BLaER1 treated with 17β-estradiol and CSF1 and Interleukin-3, amounts not matched to agents 10 nM and 100 nM (cell line): ENCODE data around the gene STK32C.

Source experiments
- H3K27ac ChIP-seq, 11 experiments: shearing (Covaris generic); formaldehyde crosslinking; 2 replicates each; pipeline ENCODE4 v1.8.1; 2022
- H3K27me3 ChIP-seq, 11 experiments: shearing (Covaris generic); formaldehyde crosslinking; 2 replicates each; pipeline ENCODE4 v1.8.1; 2022
- H3K36me3 ChIP-seq, 11 experiments: shearing (Covaris generic); formaldehyde crosslinking; 2 replicates each; pipeline ENCODE4 v1.8.1; 2022
- H3K4me1 ChIP-seq, 10 experiments: shearing (Covaris generic); formaldehyde crosslinking; 2 replicates each; pipeline ENCODE4 v1.8.1; 2022
- H3K4me2 ChIP-seq, 11 experiments: shearing (Covaris generic); formaldehyde crosslinking; 2 replicates each; pipeline ENCODE4 v1.8.1; 2022
- H3K4me3 ChIP-seq, 10 experiments: shearing (Covaris generic); formaldehyde crosslinking; 2 replicates each; pipeline ENCODE4 v1.8.1; 2022
- H3K9ac ChIP-seq, 11 experiments: shearing (Covaris generic); formaldehyde crosslinking; 2 replicates each; pipeline ENCODE4 v1.8.1; 2022
- H3K9me3 ChIP-seq, 11 experiments: shearing (Covaris generic); formaldehyde crosslinking; replicated peaks in 1 of 11; 2 replicates each; pipeline ENCODE4 v1.8.1; 2022
- H4K20me1 ChIP-seq, 11 experiments: shearing (Covaris generic); formaldehyde crosslinking; 2 replicates each; pipeline ENCODE4 v1.8.1; 2022
- Cebpa-rat ChIP-seq, 11 experiments: shearing (Covaris generic); IDR thresholded peaks; 2 replicates each; pipeline ENCODE4 v1.8.1; 2022

The STK32C gene

GRCh38 chr10:132280646-132281074 is 27.1 kb downstream of the STK32C start:
- no peaks in the 10 kb centered on the region for H3K36me3 ChIP-seq
- H3K9ac ChIP-seq: no peak overlapping the region
- peaks cover 0 to 85% (median 68%) of the 10 kb centered on the region in 10 experiments; a peak in 16 of 20 replicates for H3K4me1 ChIP-seq
- H3K4me3 ChIP-seq: no peak overlapping the region
- H3K4me2 ChIP-seq: peak overlapping the region in 7 of 11 experiments; percentile 64 to 82 (median 70); a peak in 12 of 22 replicates
- peaks cover 0 to 69% (median 36%) of the 10 kb centered on the region in 11 experiments; a peak in 13 of 22 replicates for H4K20me1 ChIP-seq
- H3K9me3 ChIP-seq: no peaks in the 10 kb centered on the region
- no peak for TF ChIP-seq Cebpa-rat (IDR thresholded peaks at IDR 0.05)
- H3K27me3 ChIP-seq: peaks cover 0 to 26% (median 0%) of the 10 kb centered on the region in 11 experiments; a peak in 9 of 22 replicates
- no peak overlapping the region for H3K27ac ChIP-seq

DNA sequence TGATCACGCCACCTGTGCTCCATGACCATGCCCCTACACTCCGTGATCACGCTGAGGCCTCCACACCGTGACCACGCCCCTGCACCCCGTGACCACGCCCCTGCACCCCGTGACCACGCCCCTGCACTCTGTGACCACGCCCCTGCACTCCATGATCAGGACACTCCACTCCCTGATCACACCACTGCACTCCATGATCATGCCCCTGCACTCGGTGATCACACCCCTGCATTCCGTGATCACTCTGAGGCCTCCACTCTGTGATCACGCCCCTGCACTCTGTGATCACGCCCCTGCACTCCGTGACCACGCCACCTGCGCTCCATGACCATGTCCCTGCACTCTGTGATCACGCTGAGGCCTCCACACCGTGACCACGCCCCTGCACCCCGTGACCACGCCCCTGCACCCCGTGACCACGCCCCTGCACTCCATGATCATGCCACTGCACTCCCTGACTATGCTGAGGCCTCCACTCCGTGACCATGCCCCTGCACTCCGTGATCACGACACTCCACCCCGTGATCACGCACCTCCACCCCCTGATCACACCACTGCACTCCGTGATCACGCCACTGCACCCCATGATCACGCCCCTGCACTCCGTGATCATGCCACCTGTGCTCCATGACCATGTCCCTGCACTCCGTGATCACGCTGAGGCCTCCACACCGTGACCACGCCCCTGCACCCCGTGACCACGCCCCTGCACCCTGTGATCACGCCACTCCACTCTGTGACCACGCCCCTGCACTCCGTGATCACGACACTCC is 27.7 kb downstream of the STK32C start:
- Histone ChIP-seq H3K27ac (no peak overlapping the region), H3K36me3 (no peaks in the 10 kb centered on the region), H3K9me3 (no peaks in the 10 kb centered on the region), H3K27me3 (peaks cover 0 to 26% (median 0%) of the 10 kb centered on the region in 11 experiments; a peak in 9 of 22 replicates), H3K4me1 (peaks cover 0 to 87% (median 68%) of the 10 kb centered on the region in 10 experiments; a peak in 16 of 20 replicates), H3K4me2 (peak overlapping the region in 6 of 11 experiments; percentile 64 to 82 (median 70); a peak in 9 of 22 replicates), H4K20me1 (peaks cover 0 to 75% (median 38%) of the 10 kb centered on the region in 11 experiments; a peak in 14 of 22 replicates), H3K4me3 (no peak overlapping the region), H3K9ac (no peak overlapping the region)
- TF ChIP-seq Cebpa-rat (IDR thresholded peaks at IDR 0.05): no peak

- no peak for TF ChIP-seq Cebpa-rat (IDR thresholded peaks at IDR 0.05)
- Histone ChIP-seq H3K9me3 (no peaks in the 10 kb centered on the region), H3K4me3 (no peak overlapping the region), H3K27me3 (peaks cover 0 to 19% (median 0%) of the 10 kb centered on the region in 11 experiments; a peak in 9 of 22 replicates), H3K36me3 (no peaks in the 10 kb centered on the region), H3K4me1 (peaks cover 0 to 79% (median 68%) of the 10 kb centered on the region in 10 experiments; a peak in 16 of 20 replicates), H3K4me2 (peak overlapping the region in 9 of 11 experiments; percentile 4 to 83 (median 64); a peak in 17 of 22 replicates), H3K27ac (no peak overlapping the region), H3K9ac (no peak overlapping the region), H4K20me1 (peaks cover 0 to 77% (median 31%) of the 10 kb centered on the region in 11 experiments; a peak in 14 of 22 replicates)
These were observed 30.4 kb downstream of the STK32C start for GRCh38 chr10:132277311-132277741.

DNA sequence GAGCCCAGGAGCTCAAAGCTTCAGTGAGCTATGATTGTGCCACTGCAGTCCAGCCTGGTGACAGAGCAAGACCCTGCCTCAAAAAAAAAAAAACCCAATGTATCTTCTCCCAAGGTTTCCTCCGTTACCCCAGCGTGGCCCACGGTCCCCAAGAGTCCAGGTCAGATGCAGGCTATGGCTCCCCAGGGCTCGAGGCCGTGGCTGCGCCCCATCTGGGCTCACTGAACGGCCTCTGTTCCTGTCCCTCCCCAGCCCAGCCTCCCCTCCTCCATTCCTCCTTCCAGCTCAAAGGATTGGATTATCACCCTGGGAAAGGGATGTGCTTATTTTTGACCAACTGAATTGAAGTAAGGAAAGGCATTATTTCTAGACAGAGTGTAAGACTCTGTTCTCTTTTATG is 31.0 kb downstream of the STK32C start:
- no peak for TF ChIP-seq Cebpa-rat (IDR thresholded peaks at IDR 0.05)

GRCh38 chr10:132276179-132276675 is 31.5 kb downstream of the STK32C start:
- TF ChIP-seq Cebpa-rat (IDR thresholded peaks at IDR 0.05): no peak
- Histone ChIP-seq H3K36me3 (no peaks in the 10 kb centered on the region), H3K9ac (no peak overlapping the region), H3K4me2 (peak overlapping the region in 8 of 11 experiments; percentile 50 to 83 (median 66); a peak in 12 of 22 replicates), H3K4me3 (no peak overlapping the region), H3K4me1 (peaks cover 0 to 74% (median 60%) of the 10 kb centered on the region in 10 experiments; a peak in 16 of 20 replicates), H3K27me3 (peaks cover 0 to 8% (median 0%) of the 10 kb centered on the region in 11 experiments; a peak in 4 of 22 replicates), H3K9me3 (no peaks in the 10 kb centered on the region), H3K27ac (no peak overlapping the region), H4K20me1 (peaks cover 0 to 69% (median 27%) of the 10 kb centered on the region in 11 experiments; a peak in 13 of 22 replicates)

More for the DNA sequence above, 31.0 kb downstream of the STK32C start:
- Histone ChIP-seq H4K20me1 (peaks cover 0 to 74% (median 31%) of the 10 kb centered on the region in 11 experiments; a peak in 13 of 22 replicates), H3K27ac (no peak overlapping the region), H3K9ac (no peak overlapping the region), H3K36me3 (no peaks in the 10 kb centered on the region), H3K4me2 (peak overlapping the region in 8 of 11 experiments; percentile 50 to 83 (median 66); a peak in 14 of 22 replicates), H3K9me3 (no peaks in the 10 kb centered on the region), H3K27me3 (peaks cover 0 to 13% (median 0%) of the 10 kb centered on the region in 11 experiments; a peak in 8 of 22 replicates), H3K4me3 (no peak overlapping the region), H3K4me1 (peaks cover 0 to 78% (median 64%) of the 10 kb centered on the region in 10 experiments; a peak in 16 of 20 replicates)

- TF ChIP-seq Cebpa-rat (IDR thresholded peaks at IDR 0.05): no peak
- Histone ChIP-seq H3K27me3 (peaks cover 0 to 5% (median 0%) of the 10 kb centered on the region in 11 experiments; a peak in 2 of 22 replicates), H3K4me3 (no peak overlapping the region), H3K4me1 (peaks cover 0 to 68% (median 53%) of the 10 kb centered on the region in 10 experiments; a peak in 16 of 20 replicates), H3K9me3 (no peaks in the 10 kb centered on the region), H4K20me1 (peaks cover 0 to 67% (median 28%) of the 10 kb centered on the region in 11 experiments; a peak in 13 of 22 replicates), H3K9ac (no peak overlapping the region), H3K36me3 (no peaks in the 10 kb centered on the region), H3K27ac (no peak overlapping the region), H3K4me2 (peak overlapping the region in 5 of 11 experiments; percentile 64 to 83 (median 76); a peak in 8 of 22 replicates)
These were observed 32.1 kb downstream of the STK32C start for GRCh38 chr10:132275426-132276178.

DNA sequence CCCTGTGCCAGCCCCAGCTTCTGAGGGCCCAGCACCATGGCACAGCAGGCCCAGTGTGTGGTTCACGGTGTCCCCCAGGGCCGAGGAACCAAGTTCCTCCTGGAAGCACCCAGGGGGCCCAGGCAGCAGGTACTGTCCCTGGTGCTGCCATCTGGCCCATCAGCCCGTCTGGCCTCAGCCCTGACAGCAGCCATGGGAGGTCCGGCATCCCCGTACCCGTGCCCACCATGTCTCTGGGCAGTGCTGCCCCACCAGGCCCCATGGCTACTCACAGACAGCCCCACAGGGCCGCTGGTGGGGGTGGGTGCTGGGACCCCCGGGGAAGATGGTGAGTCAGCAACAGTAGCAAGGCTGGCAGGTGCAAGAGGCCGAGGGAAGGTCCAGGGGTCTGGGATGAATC is 32.8 kb downstream of the STK32C start:
- no peak overlapping the region for H3K4me3 ChIP-seq
- H3K27ac ChIP-seq: no peak overlapping the region
- H3K36me3 ChIP-seq: no peaks in the 10 kb centered on the region
- TF ChIP-seq Cebpa-rat (IDR thresholded peaks at IDR 0.05): no peak
- no peak overlapping the region for H3K9ac ChIP-seq
- no peaks in the 10 kb centered on the region for H3K9me3 ChIP-seq
- H3K4me2 ChIP-seq: peak overlapping the region in 4 of 11 experiments; percentile 3 to 32 (median 14); a peak in 3 of 22 replicates
- H4K20me1 ChIP-seq: peaks cover 0 to 71% (median 28%) of the 10 kb centered on the region in 11 experiments; a peak in 13 of 22 replicates
- peaks cover 0 to 65% (median 49%) of the 10 kb centered on the region in 10 experiments; a peak in 16 of 20 replicates for H3K4me1 ChIP-seq
- peaks cover 0 to 5% (median 0%) of the 10 kb centered on the region in 11 experiments; a peak in 2 of 22 replicates for H3K27me3 ChIP-seq

- TF ChIP-seq Cebpa-rat (IDR thresholded peaks at IDR 0.05): no peak
- Histone ChIP-seq H3K27me3 (peaks cover 0 to 5% (median 0%) of the 10 kb centered on the region in 11 experiments; a peak in 2 of 22 replicates), H4K20me1 (peaks cover 0 to 75% (median 28%) of the 10 kb centered on the region in 11 experiments; a peak in 13 of 22 replicates), H3K9me3 (no peaks in the 10 kb centered on the region), H3K4me2 (peak overlapping the region in 4 of 11 experiments; percentile 3 to 32 (median 14); a peak in 3 of 22 replicates), H3K36me3 (no peaks in the 10 kb centered on the region), H3K4me3 (no peak overlapping the region), H3K4me1 (peaks cover 0 to 67% (median 46%) of the 10 kb centered on the region in 10 experiments; a peak in 16 of 20 replicates), H3K9ac (no peak overlapping the region), H3K27ac (no peak overlapping the region)
These were observed 33.2 kb downstream of the STK32C start for GRCh38 chr10:132274581-132274980.
